Stimulated activated CD4-positive, alpha-beta T cell treated with anti-CD3 and anti-CD28 coated beads, Interleukin-1b, Interleukin-23, amount 100 ng/mL, for 48 hours (primary cell): ENCODE data around the gene NOTCH1.

Source experiments
- DNase-seq: peaks from one replicate; pipeline ENCODE4 v3.0.0-alpha.2; 2020

NOTCH1 gene

GRCh38 chr9:136514022-136514714 lies 31.7 kb downstream of the NOTCH1 start:
- no peak for DNase-seq

GRCh38 chr9:136513191-136513590 lies 32.7 kb downstream of the NOTCH1 start:
- DNase-seq, result no peak

GRCh38 chr9:136512651-136513071 lies 33.2 kb downstream of the NOTCH1 start:
- DNase-seq, result peak; percentile 34

GRCh38 chr9:136511670-136512592 lies 33.9 kb downstream of the NOTCH1 start:
- no peak for DNase-seq

GRCh38 chr9:136511144-136511669 lies 34.6 kb downstream of the NOTCH1 start:
- DNase-seq, result no peak

GRCh38 chr9:136510561-136510960 lies 35.3 kb downstream of the NOTCH1 start:
- DNase-seq, result no peak

- no peak for DNase-seq
These were observed 36.3 kb downstream of the NOTCH1 start for GRCh38 chr9:136509549-136509948.

- DNase-seq, result no peak
These were observed 36.9 kb downstream of the NOTCH1 start for GRCh38 chr9:136508729-136509500.

GRCh38 chr9:136507992-136508375 lies 37.9 kb downstream of the NOTCH1 start:
- DNase-seq, result no peak

- no peak for DNase-seq
These were observed 38.4 kb downstream of the NOTCH1 start for GRCh38 chr9:136507221-136507991.

GRCh38 chr9:136506425-136506824 lies 39.4 kb downstream of the NOTCH1 start:
- no peak for DNase-seq

GRCh38 chr9:136505406-136506403 lies 40.1 kb downstream of the NOTCH1 start:
- no peak for DNase-seq

- no peak for DNase-seq
These were observed 41.1 kb downstream of the NOTCH1 start for GRCh38 chr9:136504512-136505348.

- DNase-seq, result no peak
These were observed 42.8 kb downstream of the NOTCH1 start for GRCh38 chr9:136502940-136503550.

- no peak for DNase-seq
These were observed 43.7 kb downstream of the NOTCH1 start for GRCh38 chr9:136502196-136502595.

- DNase-seq, result no peak
These were observed 44.2 kb downstream of the NOTCH1 start for GRCh38 chr9:136501686-136502085.

GRCh38 chr9:136499935-136500910 lies 45.6 kb downstream of the NOTCH1 start:
- DNase-seq, result no peak
